Lung (tissue), 12 donors: ENCODE measurements around the gene PRKAR1B. TPM values are rescaled to one million over a fixed set of nuclear protein-coding genes. Genes with fewer than 3 reads are reported as not detected.
A peak's percentile ranks its signal among the peaks of the same experiment; 100 is the strongest.

ENCODE experiments used
- ATAC-seq: fragments of 200-7000 bp; cut with Tn5 transposase; one replicate; pipeline ENCODE4 v1.9.1; 2020; ENCODE audit warnings: moderate number of reproducible peaks; ENCODE audit not compliant: insufficient read depth, low FRiP score
- DNase-seq, 3 donors: peaks; one replicate each; pipeline ENCODE4 v3.0.0-alpha.2; 2013 to 2017
- H3K27ac ChIP-seq, 2 donors: one replicate each; pipeline ENCODE4 v1.5.1; 2013; ENCODE audit warnings: mild to moderate bottlenecking in 2 of 2, moderate library complexity in 2 of 2, control low read depth in 1 of 2, inconsistent platforms in 1 of 2, low read depth in 1 of 2, low read length in 1 of 2
- H3K27me3 ChIP-seq, 3 donors: one replicate each; pipeline ENCODE4 v1.5.1; 2013; ENCODE audit warnings: low read length in 2 of 3; ENCODE audit not compliant: control insufficient read depth in 3 of 3, insufficient read depth in 3 of 3
- H3K36me3 ChIP-seq, 4 donors: one replicate each; pipeline ENCODE4 v1.5.1; 2013; ENCODE audit warnings: low read length in 4 of 4, mild to moderate bottlenecking in 1 of 4, moderate library complexity in 1 of 4; ENCODE audit not compliant: control insufficient read depth in 4 of 4, insufficient read depth in 4 of 4
- H3K4me1 ChIP-seq, 5 donors: one replicate each; pipeline ENCODE4 v1.5.1; 2013; ENCODE audit warnings: low read length in 5 of 5, mild to moderate bottlenecking in 2 of 5, moderate library complexity in 1 of 5; ENCODE audit not compliant: control insufficient read depth in 5 of 5, insufficient read depth in 5 of 5
- H3K4me3 ChIP-seq: one replicate; pipeline ENCODE4 v1.5.1; 2013; ENCODE audit warnings: mild to moderate bottlenecking, control low read depth, moderate library complexity
- H3K9ac ChIP-seq, 2 donors: one replicate each; pipeline ENCODE4 v1.5.1; 2013; ENCODE audit warnings: low read length in 2 of 2, control low read depth in 1 of 2; ENCODE audit not compliant: insufficient read depth in 1 of 2
- H3K9me3 ChIP-seq, 4 donors: one replicate each; pipeline ENCODE4 v1.5.1; 2013; ENCODE audit warnings: low read length in 3 of 4, mild to moderate bottlenecking in 1 of 4, moderate library complexity in 1 of 4; ENCODE audit not compliant: control insufficient read depth in 4 of 4, insufficient read depth in 3 of 4
- CTCF ChIP-seq: IDR thresholded peaks from 2 replicates; pipeline ENCODE4 v1.5.1; 2012; ENCODE audit warnings: mild to moderate bottlenecking; ENCODE audit errors: control extremely low read depth, extremely low read depth
- WGBS, 2 donors: extraction: QIAGEN DNeasy Blood & Tissue Kit; methylation state at CpG; one replicate each; pipeline ENCODE4 v1.1.7; 2013; 5-methylcytosine and 5-hydroxymethylcytosine counted together
- polyA plus RNA-seq, 2 donors: library from polyadenylated mRNA; stranded (reverse); fragments of 200-250 nt; gene quantifications; one replicate each; pipeline ENCODE4 v1.2.1, GENCODE V29; 2013
- total RNA-seq, 2 donors: library from RNA; depleted of rRNA in 1 of 2; stranded (reverse); fragments of >200 nt in 1 of 2; gene quantifications; one replicate each; pipeline ENCODE4 v1.2.1, GENCODE V29; 2014 to 2021
- donor health status: control.
- donor health status: control.
- donor health status: Bipolar disorder and iron deficiency.
- donor health status: healthy.
- donor health status: DM: yes; HTN: yes; CAD: no.

The PRKAR1B gene
- total and polyA plus RNA-seq, 4 donors, result 11.3 to 32.0 (median 16.3) TPM

- no peak for TF ChIP-seq CTCF
- H3K27me3 ChIP-seq, result no peaks in the 10 kb centered on the region
- peaks cover 6 to 23% (median 15%) of the 10 kb centered on the region in 5 donors for H3K4me1 ChIP-seq
- DNase-seq, result no peak
- ATAC-seq, result no peak
- no peak overlapping the region for H3K4me3 ChIP-seq
- H3K27ac ChIP-seq, result no peak overlapping the region
- no peak overlapping the region for H3K9ac ChIP-seq
- H3K36me3 ChIP-seq, result peaks cover 2 to 27% (median 9%) of the 10 kb centered on the region in 4 donors
- H3K9me3 ChIP-seq, result no peaks in the 10 kb centered on the region
- WGBS, 2 donors, result 95 to 97% methylated on average over 11 to 12 of the region's 12 CpGs
These were observed 46.5 kb upstream of the PRKAR1B start for GRCh38 chr7:773622-773915.

GRCh38 chr7:772861-773621 lies 46.0 kb upstream of the PRKAR1B start:
- no peak for TF ChIP-seq CTCF
- 96% methylated on average over 32 of the region's 32 CpGs for WGBS, 2 donors
- no peak overlapping the region for H3K27ac ChIP-seq

GRCh38 chr7:772392-772791 lies 45.3 kb upstream of the PRKAR1B start:
- TF ChIP-seq CTCF, result no peak
- ATAC-seq (no peak), DNase-seq (no peak)
- Histone ChIP-seq H3K36me3 (peaks cover 2 to 30% (median 10%) of the 10 kb centered on the region in 4 donors), H3K4me3 (no peak overlapping the region), H3K9me3 (no peaks in the 10 kb centered on the region), H3K9ac (peak overlapping the region in 1 of 2 donors; percentile 53), H3K4me1 (peaks cover 6 to 23% (median 15%) of the 10 kb centered on the region in 5 donors), H3K27me3 (no peaks in the 10 kb centered on the region), H3K27ac (no peak overlapping the region)
- WGBS, 2 donors, result 93 to 97% methylated on average over 13 of the region's 13 CpGs

More at GRCh38 chr7:772861-773621, 46.0 kb upstream of the PRKAR1B start:
- Histone ChIP-seq H3K36me3 (peaks cover 2 to 25% (median 7%) of the 10 kb centered on the region in 4 donors), H3K27me3 (no peaks in the 10 kb centered on the region), H3K4me1 (peaks cover 6 to 23% (median 15%) of the 10 kb centered on the region in 5 donors), H3K4me3 (no peak overlapping the region), H3K9me3 (no peaks in the 10 kb centered on the region), H3K9ac (no peak overlapping the region)
- no peak for ATAC-seq
- no peak for DNase-seq

GRCh38 chr7:772005-772294 lies 44.9 kb upstream of the PRKAR1B start:
- Histone ChIP-seq H3K4me3 (no peak overlapping the region), H3K9me3 (no peaks in the 10 kb centered on the region), H3K36me3 (peaks cover 2 to 30% (median 10%) of the 10 kb centered on the region in 4 donors), H3K27ac (peak overlapping the region in 1 of 2 donors; percentile 41), H3K9ac (peak overlapping the region in 1 of 2 donors; percentile 53), H3K27me3 (no peaks in the 10 kb centered on the region), H3K4me1 (peaks cover 6 to 23% (median 15%) of the 10 kb centered on the region in 5 donors)
- DNase-seq (no peak), ATAC-seq (no peak)
- TF ChIP-seq CTCF, result no peak
- 90 to 91% methylated on average over 11 of the region's 11 CpGs for WGBS, 2 donors
